Transverse colon (tissue), 4 donors: ENCODE results near the gene DDX49.

Experiments used
- CTCF ChIP-seq, 5 experiments: fragments of 200-600 bp in 3 of 5; fragments of 450-650 bp in 2 of 5; sonication (generic) in 3 of 5; IDR thresholded peaks; 1 replicate in 2 of 5; 2 replicates in 3 of 5; pipeline ENCODE4 v1.5.1; 2016 to 2017; ENCODE audit warnings: antibody characterized with exemption in 5 of 5, inconsistent platforms in 3 of 5, mild to moderate bottlenecking in 2 of 5, moderate library complexity in 1 of 5
- EP300 ChIP-seq: sonication (generic); formaldehyde crosslinking; IDR thresholded peaks from one replicate; pipeline ENCODE4 v1.6.1; 2017; ENCODE audit warnings: antibody characterized with exemption, low read depth
- POLR2A ChIP-seq: fragments of 450-650 bp; IDR thresholded peaks from one replicate; pipeline ENCODE4 v1.6.1; 2016; ENCODE audit warnings: antibody characterized with exemption, mild to moderate bottlenecking, moderate library complexity
- POLR2AphosphoS5 ChIP-seq, 3 donors: sonication (generic); formaldehyde crosslinking; IDR thresholded peaks; one replicate each; pipeline ENCODE4 v1.6.1; 2016; ENCODE audit warnings: antibody characterized with exemption in 3 of 3

GRCh38 chr19:18915639-18916038 is 3.9 kb upstream of the DDX49 start:
- TF ChIP-seq CTCF (IDR thresholded peaks at IDR 0.05) = peak in 2 of 5 experiments; percentile 30 to 46
- TF ChIP-seq POLR2AphosphoS5 (IDR thresholded peaks at IDR 0.05) = no peak
- no peak for TF ChIP-seq POLR2A
- no peak for TF ChIP-seq EP300
